Endothelial cell of umbilical vein (primary cell): Measurements from ENCODE around the gene PTPRD. TPM values are rescaled to one million over a fixed set of nuclear protein-coding genes. Genes with fewer than 3 reads are reported as not detected.

Source experiments
- BruUV-seq: library from RNA; stranded (reverse); fragments of 400-500 nt; replicated peaks from 2 replicates; lab custom pipeline; 2021; lab: Mats Ljungman, UMichigan
- CTCF ChIA-PET: fragments of 300-600, 350-600 bp; sonication (Branson Sonifier 250); formaldehyde crosslinking; loops from one replicate; lab custom pipeline; 2021; ENCODE audit warnings: antibody characterized with exemption, inconsistent platforms; lab: Charles Lee
- POLR2A ChIA-PET: fragments of 300-600, 350-600 bp; sonication (Branson Sonifier 250); formaldehyde crosslinking; loops from one replicate; lab custom pipeline; 2021; ENCODE audit warnings: antibody characterized with exemption, inconsistent platforms; lab: Charles Lee
- DNase-seq: peaks from one replicate; pipeline ENCODE4 v3.0.0-alpha.2; 2011; ENCODE audit warnings: low read depth, low spot score
- FAIRE-seq: peaks from 2 replicates; lab custom pipeline; 2011; peaks lifted over from hg19 to GRCh38; lab: Jason Lieb, UNC
- H2AFZ ChIP-seq: 2 replicates; pipeline ENCODE4 v1.6.0; 2012; ENCODE audit warnings: low read depth, low read length, control low read depth, inconsistent platforms
- H3K27ac ChIP-seq: 2 replicates; pipeline ENCODE4 v1.5.1; 2011; ENCODE audit warnings: low read depth, mild to moderate bottlenecking, control low read depth, low read length, moderate library complexity; ENCODE audit not compliant: insufficient read depth
- H3K27me3 ChIP-seq, 2 experiments: 2 replicates each; pipeline versions ENCODE4 v1.6.0 to v1.6.1; 2011; ENCODE audit warnings: low read length in 2 of 2, mixed read lengths in 1 of 2; ENCODE audit not compliant: control insufficient read depth in 2 of 2, insufficient read depth in 2 of 2
- H3K36me3 ChIP-seq, 2 experiments: 2 replicates in 1 of 2; 3 replicates in 1 of 2; pipeline ENCODE4 v1.5.1; 2011; ENCODE audit warnings: low read length in 2 of 2, mild to moderate bottlenecking in 1 of 2, moderate library complexity in 1 of 2; ENCODE audit not compliant: control insufficient read depth in 2 of 2, insufficient read depth in 2 of 2; ENCODE audit errors: extremely low read depth in 1 of 2
- H3K4me1 ChIP-seq: 3 replicates; pipeline ENCODE4 v1.5.1; 2011; ENCODE audit warnings: mild to moderate bottlenecking, low read length; ENCODE audit not compliant: control insufficient read depth, insufficient read depth; ENCODE audit errors: extremely low read depth
- H3K4me2 ChIP-seq: 2 replicates; pipeline ENCODE4 v1.6.1; 2011; ENCODE audit warnings: low read length, control low read depth, mixed read lengths; ENCODE audit not compliant: insufficient read depth
- H3K4me3 ChIP-seq, 3 experiments: fragments of 200-600 bp in 1 of 3; sonication (generic), shearing (Covaris generic) in 1 of 3; replicated peaks in 1 of 3; 2 replicates each; pipeline ENCODE4 v1.5.1; 2011 to 2016; ENCODE audit warnings: control low read depth in 3 of 3, low read length in 3 of 3, mild to moderate bottlenecking in 2 of 3, inconsistent platforms in 1 of 3, low read depth in 1 of 3, moderate library complexity in 1 of 3; ENCODE audit not compliant: insufficient read depth in 1 of 3
- H3K79me2 ChIP-seq: 2 replicates; pipeline ENCODE4 v1.6.0; 2012; ENCODE audit warnings: low read length, inconsistent platforms; ENCODE audit not compliant: control insufficient read depth, insufficient read depth
- H3K9ac ChIP-seq: replicated peaks from 2 replicates; pipeline ENCODE3; 2011; ENCODE audit warnings: low read length, control low read depth; ENCODE audit not compliant: insufficient read depth; ENCODE audit errors: extremely low read depth
- H3K9me1 ChIP-seq: replicated peaks from 3 replicates; pipeline ENCODE4 v1.6.0; 2011; ENCODE audit warnings: mild to moderate bottlenecking, low read length; ENCODE audit not compliant: control insufficient read depth, insufficient read depth; ENCODE audit errors: extremely low read depth
- H3K9me3 ChIP-seq: replicated peaks from 2 replicates; pipeline ENCODE4 v1.5.1; 2012; ENCODE audit warnings: low read length, inconsistent platforms; ENCODE audit not compliant: control insufficient read depth, insufficient read depth
- H4K20me1 ChIP-seq: replicated peaks from 2 replicates; pipeline ENCODE3; 2011; ENCODE audit warnings: mild to moderate bottlenecking, low read length; ENCODE audit not compliant: control insufficient read depth, insufficient read depth; ENCODE audit errors: extremely low read depth
- EZH2 ChIP-seq: IDR thresholded peaks from 2 replicates; pipeline ENCODE4 v1.6.1; 2012; ENCODE audit warnings: borderline replicate concordance, low read depth, mild to moderate bottlenecking, moderate library complexity, low read length, inconsistent platforms; ENCODE audit not compliant: severe bottlenecking
- FOS ChIP-seq: IDR thresholded peaks from 2 replicates; pipeline ENCODE4 v1.6.1; 2011; ENCODE audit warnings: mild to moderate bottlenecking, low read length, moderate library complexity, borderline replicate concordance; ENCODE audit not compliant: insufficient read depth
- GATA2 ChIP-seq: IDR thresholded peaks from 2 replicates; pipeline ENCODE4 v1.7.0; 2011; ENCODE audit warnings: low read depth, mild to moderate bottlenecking, moderate library complexity, mixed read lengths, low read length; ENCODE audit not compliant: insufficient read length, insufficient read depth
- MYC ChIP-seq: IDR thresholded peaks from one replicate; pipeline ENCODE4 v1.6.1; 2011; ENCODE audit warnings: mild to moderate bottlenecking, low read depth, low read length
- POLR2A ChIP-seq: IDR thresholded peaks from 2 replicates; pipeline ENCODE4 v1.6.1; 2012; ENCODE audit warnings: low read depth, mild to moderate bottlenecking, control low read depth, low read length
- POLR2AphosphoS5 ChIP-seq: IDR thresholded peaks from 2 replicates; pipeline ENCODE4 v1.6.1; 2012; ENCODE audit warnings: low read depth, mild to moderate bottlenecking, control low read depth, low read length, moderate library complexity; ENCODE audit not compliant: insufficient read depth
- dilution Hi-C: fragments of 300-500 bp; cut with MboI; formaldehyde crosslinking; loops from one replicate; pipeline ENCODE4 v1.15.0; 2019; ENCODE audit warnings: low sequenced_read_pairs; ENCODE audit not compliant: extremely low pct_ligation_motif_present
- intact Hi-C: fragments of 100-400 bp; cut with micrococcal nuclease; formaldehyde crosslinking; loops from one replicate; pipeline ENCODE4 v1.10.0; 2022
- polyA plus RNA-seq, 4 experiments: library from polyadenylated mRNA; depleted of rRNA in 3 of 4; stranded (reverse) in 3 of 4; unstranded in 1 of 4; fragments of >200 nt; gene quantifications; 2 replicates each; pipeline versions ENCODE4 v1.2.1 to v1.2.3, GENCODE V29; 2011 to 2012; ENCODE audit warnings: missing spikeins in 1 of 4
- total RNA-seq: library from RNA; stranded (reverse); gene quantifications from 2 replicates; pipeline ENCODE4 v1.2.3, GENCODE V29; 2021

The PTPRD gene
- total and polyA plus RNA-seq, 2 donors (not counting 3 experiments of a cell fraction or from before 2014, with no cell fraction given): 5.5 to 5.7 TPM

- no peaks in the 10 kb centered on the region for H4K20me1 ChIP-seq
- H3K4me3 ChIP-seq: no peak overlapping the region
- FAIRE-seq (no peak), DNase-seq (no peak)
- no peak for TF ChIP-seq GATA2
- intact Hi-C loops (no loop called here), dilution Hi-C loops (no loop called here)
- H2AFZ ChIP-seq: no peak overlapping the region
- no peak overlapping the region for H3K9ac ChIP-seq
- H3K9me3 ChIP-seq: no peaks in the 10 kb centered on the region
- no peaks in the 10 kb centered on the region for H3K27me3 ChIP-seq
- no peaks in the 10 kb centered on the region for H3K36me3 ChIP-seq
- no peak overlapping the region for H3K27ac ChIP-seq
- no peak overlapping the region for H3K4me2 ChIP-seq
- BruUV-seq: no TSS peak
- no peaks in the 10 kb centered on the region for H3K9me1 ChIP-seq
- H3K4me1 ChIP-seq: no peaks in the 10 kb centered on the region
- no peaks in the 10 kb centered on the region for H3K79me2 ChIP-seq
- ChIA-PET POLR2A (no interaction called here), CTCF (no interaction called here)
Measured at GRCh38 chr9:8652255-8652654, 1960.5 kb downstream of the PTPRD start.

DNA sequence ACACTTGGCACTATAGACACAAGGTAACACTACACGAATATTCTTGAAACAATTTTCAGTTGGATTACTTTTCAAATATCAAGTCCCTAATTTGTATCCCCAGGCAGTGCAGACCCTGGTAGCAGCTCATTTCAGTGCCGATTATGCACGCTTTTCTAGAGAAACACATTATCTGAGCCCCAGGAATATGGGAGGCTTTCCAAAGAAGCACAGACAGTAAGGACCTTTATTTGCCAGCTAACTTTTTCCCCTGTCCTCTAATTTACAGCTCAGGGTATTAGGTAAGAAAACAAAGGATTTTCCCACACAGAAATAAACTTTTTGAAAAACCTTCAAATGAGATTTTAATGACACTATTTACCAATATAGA is 1961.0 kb downstream of the PTPRD start:
- no peaks in the 10 kb centered on the region for H3K27me3 ChIP-seq
- TF ChIP-seq POLR2AphosphoS5: no peak
- TF ChIP-seq FOS: no peak
- TF ChIP-seq EZH2: no peak
- no peak for TF ChIP-seq MYC
- no peak for TF ChIP-seq POLR2A
- dilution Hi-C loops: no loop called here

More for the DNA sequence above, 1961.0 kb downstream of the PTPRD start:
- no peak overlapping the region for H3K27ac ChIP-seq
- H3K36me3 ChIP-seq: no peaks in the 10 kb centered on the region
- ChIA-PET CTCF (no interaction called here), POLR2A (no interaction called here)
- intact Hi-C loops: no loop called here
- H3K4me1 ChIP-seq: no peaks in the 10 kb centered on the region
- no peak overlapping the region for H3K9ac ChIP-seq
- BruUV-seq: no TSS peak
- DNase-seq (no peak), FAIRE-seq (no peak)
- H3K79me2 ChIP-seq: no peaks in the 10 kb centered on the region
- H3K4me3 ChIP-seq: no peak overlapping the region
- H4K20me1 ChIP-seq: no peaks in the 10 kb centered on the region
- no peak overlapping the region for H3K4me2 ChIP-seq
- H2AFZ ChIP-seq: no peak overlapping the region
- H3K9me1 ChIP-seq: no peaks in the 10 kb centered on the region
- no peaks in the 10 kb centered on the region for H3K9me3 ChIP-seq
